Astrocyte (in vitro differentiated cells and primary cell): Measurements from ENCODE around the gene CRHR1. TPM values are rescaled to one million over a fixed set of nuclear protein-coding genes. Genes with fewer than 3 reads are reported as not detected.

ENCODE experiments used
- DNase-seq: peaks from one replicate; pipeline ENCODE4 v3.0.0-alpha.2; 2010; ENCODE audit warnings: low read depth
- FAIRE-seq: peaks from 2 replicates; lab custom pipeline; 2011; peaks lifted over from hg19 to GRCh38; lab: Jason Lieb, UNC
- H2AFZ ChIP-seq: 2 replicates; pipeline ENCODE4 v1.6.0; 2012; ENCODE audit warnings: low read depth, low read length, inconsistent platforms
- H3K27ac ChIP-seq: 2 replicates; pipeline ENCODE4 v1.5.1; 2011; ENCODE audit warnings: low read depth, low read length, inconsistent platforms
- H3K27me3 ChIP-seq: 2 replicates; pipeline ENCODE4 v1.6.0; 2011; ENCODE audit warnings: low read length, inconsistent platforms; ENCODE audit not compliant: insufficient read depth
- H3K36me3 ChIP-seq: 2 replicates; pipeline ENCODE4 v1.5.1; 2011; ENCODE audit warnings: low read length, inconsistent platforms; ENCODE audit not compliant: insufficient read depth
- H3K4me1 ChIP-seq: 2 replicates; pipeline ENCODE4 v1.5.1; 2011; ENCODE audit warnings: low read length, inconsistent platforms; ENCODE audit not compliant: insufficient read depth
- H3K4me2 ChIP-seq: 2 replicates; pipeline ENCODE4 v1.6.0; 2012; ENCODE audit warnings: low read length, inconsistent platforms
- H3K4me3 ChIP-seq: 2 replicates; pipeline ENCODE4 v1.5.1; 2011; ENCODE audit warnings: low read depth, mild to moderate bottlenecking, low read length, inconsistent platforms; ENCODE audit not compliant: insufficient read depth
- H3K79me2 ChIP-seq: 2 replicates; pipeline ENCODE4 v1.6.0; 2012; ENCODE audit warnings: mild to moderate bottlenecking, low read length, inconsistent platforms; ENCODE audit not compliant: insufficient read depth
- H3K9ac ChIP-seq: 2 replicates; pipeline ENCODE4 v1.6.0; 2012; ENCODE audit warnings: mild to moderate bottlenecking, low read length, inconsistent platforms
- H3K9me3 ChIP-seq: 2 replicates; pipeline ENCODE4 v1.5.1; 2012; ENCODE audit warnings: low read depth, mild to moderate bottlenecking, low read length, inconsistent platforms; ENCODE audit not compliant: insufficient read depth
- H4K20me1 ChIP-seq: 2 replicates; pipeline ENCODE4 v1.6.0; 2012; ENCODE audit warnings: low read length, inconsistent platforms; ENCODE audit not compliant: insufficient read depth
- H3K27ac Mint-ChIP-seq: one replicate; pipeline ENCODE4 v1.8.0; 2021; ENCODE audit warnings: mild to moderate bottlenecking, mixed read lengths; ENCODE audit not compliant: unreplicated experiment
- H3K27me3 Mint-ChIP-seq: one replicate; pipeline ENCODE4 v1.8.0; 2021; ENCODE audit warnings: low read depth, mixed read lengths; ENCODE audit not compliant: unreplicated experiment
- H3K36me3 Mint-ChIP-seq: one replicate; pipeline ENCODE4 v1.8.0; 2021; ENCODE audit warnings: low read depth, mixed read lengths; ENCODE audit not compliant: unreplicated experiment
- H3K4me1 Mint-ChIP-seq: one replicate; pipeline ENCODE4 v1.8.0; 2021; ENCODE audit warnings: low read depth, mixed read lengths; ENCODE audit not compliant: unreplicated experiment
- H3K4me3 Mint-ChIP-seq: one replicate; pipeline ENCODE4 v1.8.0; 2021; ENCODE audit warnings: mild to moderate bottlenecking, moderate library complexity, mixed read lengths; ENCODE audit not compliant: unreplicated experiment
- H3K9me3 Mint-ChIP-seq: one replicate; pipeline ENCODE4 v1.8.0; 2021; ENCODE audit warnings: mild to moderate bottlenecking, mixed read lengths; ENCODE audit not compliant: unreplicated experiment
- CTCF ChIP-seq: IDR thresholded peaks from 2 replicates; pipeline ENCODE4 v1.5.1; 2011; ENCODE audit warnings: low read depth, mild to moderate bottlenecking, inconsistent platforms, low read length, moderate library complexity; ENCODE audit not compliant: insufficient read depth
- EZH2 ChIP-seq: IDR thresholded peaks from 2 replicates; pipeline ENCODE4 v1.6.1; 2012; ENCODE audit warnings: mild to moderate bottlenecking, low read length, inconsistent platforms; ENCODE audit not compliant: insufficient read depth
- total RNA-seq: library from RNA; stranded (reverse); gene quantifications from 2 replicates; pipeline ENCODE4 v1.2.1, GENCODE V29; 2021

Gene CRHR1
- total RNA-seq, 1 donor from 2014 or later: 0.20 TPM

- Histone ChIP-seq H3K27me3 (peaks cover 21% of the 10 kb centered on the region), H3K36me3 (no peaks in the 10 kb centered on the region), H3K4me1 (no peaks in the 10 kb centered on the region), H3K9me3 (no peaks in the 10 kb centered on the region), H3K9ac (no peak overlapping the region), H3K4me3 (no peak overlapping the region), H3K4me2 (no peak overlapping the region), H3K27ac (no peak overlapping the region), H4K20me1 (no peaks in the 10 kb centered on the region), H3K79me2 (no peaks in the 10 kb centered on the region), H2AFZ (no peak overlapping the region)
- no peak overlapping the region for H3K4me3 Mint-ChIP-seq
- no peak for FAIRE-seq
- peaks cover 6% of the 10 kb centered on the region for H3K9me3 Mint-ChIP-seq
- H3K27me3 Mint-ChIP-seq: peaks cover 79% of the 10 kb centered on the region
- no peak overlapping the region for H3K27ac Mint-ChIP-seq
- TF ChIP-seq CTCF (no peak), EZH2 (no peak)
- H3K4me1 Mint-ChIP-seq: no peaks in the 10 kb centered on the region
- no peak for DNase-seq
- H3K36me3 Mint-ChIP-seq: no peaks in the 10 kb centered on the region
These were observed 6.7 kb upstream of the CRHR1 start for GRCh38 chr17:45777388-45777787.

- H3K4me3 Mint-ChIP-seq: no peak overlapping the region
- H2AFZ ChIP-seq: no peak overlapping the region
These were observed 3.2 kb upstream of the CRHR1 start for GRCh38 chr17:45780921-45781320.

More at GRCh38 chr17:45780921-45781320, 3.2 kb upstream of the CRHR1 start:
- Mint-ChIP-seq H3K36me3 (no peaks in the 10 kb centered on the region), H3K9me3 (no peaks in the 10 kb centered on the region), H3K27me3 (peaks cover 65% of the 10 kb centered on the region), H3K27ac (no peak overlapping the region), H3K4me1 (no peaks in the 10 kb centered on the region)
- FAIRE-seq (no peak), DNase-seq (no peak)
- H3K9me3 ChIP-seq: no peaks in the 10 kb centered on the region
- H3K9ac ChIP-seq: no peak overlapping the region
- no peaks in the 10 kb centered on the region for H3K79me2 ChIP-seq
- TF ChIP-seq CTCF: no peak
- no peaks in the 10 kb centered on the region for H3K36me3 ChIP-seq
- no peaks in the 10 kb centered on the region for H4K20me1 ChIP-seq
- peaks cover 45% of the 10 kb centered on the region for H3K27me3 ChIP-seq
- no peak overlapping the region for H3K4me3 ChIP-seq
- H3K4me1 ChIP-seq: peaks cover 9% of the 10 kb centered on the region
- H3K27ac ChIP-seq: no peak overlapping the region
- H3K4me2 ChIP-seq: no peak overlapping the region
